HG02970 (cell line): Measurements from ENCODE around the gene MAP2K4.

Experiments used
- ATAC-seq: cut with Tn5 transposase; IDR thresholded peaks from one replicate; pipeline ENCODE4 v1.9.1; 2021; ENCODE audit warnings: mild to moderate bottlenecking, moderate library complexity, moderate number of reproducible peaks; ENCODE audit not compliant: unreplicated experiment, low FRiP score

The MAP2K4 gene

DNA sequence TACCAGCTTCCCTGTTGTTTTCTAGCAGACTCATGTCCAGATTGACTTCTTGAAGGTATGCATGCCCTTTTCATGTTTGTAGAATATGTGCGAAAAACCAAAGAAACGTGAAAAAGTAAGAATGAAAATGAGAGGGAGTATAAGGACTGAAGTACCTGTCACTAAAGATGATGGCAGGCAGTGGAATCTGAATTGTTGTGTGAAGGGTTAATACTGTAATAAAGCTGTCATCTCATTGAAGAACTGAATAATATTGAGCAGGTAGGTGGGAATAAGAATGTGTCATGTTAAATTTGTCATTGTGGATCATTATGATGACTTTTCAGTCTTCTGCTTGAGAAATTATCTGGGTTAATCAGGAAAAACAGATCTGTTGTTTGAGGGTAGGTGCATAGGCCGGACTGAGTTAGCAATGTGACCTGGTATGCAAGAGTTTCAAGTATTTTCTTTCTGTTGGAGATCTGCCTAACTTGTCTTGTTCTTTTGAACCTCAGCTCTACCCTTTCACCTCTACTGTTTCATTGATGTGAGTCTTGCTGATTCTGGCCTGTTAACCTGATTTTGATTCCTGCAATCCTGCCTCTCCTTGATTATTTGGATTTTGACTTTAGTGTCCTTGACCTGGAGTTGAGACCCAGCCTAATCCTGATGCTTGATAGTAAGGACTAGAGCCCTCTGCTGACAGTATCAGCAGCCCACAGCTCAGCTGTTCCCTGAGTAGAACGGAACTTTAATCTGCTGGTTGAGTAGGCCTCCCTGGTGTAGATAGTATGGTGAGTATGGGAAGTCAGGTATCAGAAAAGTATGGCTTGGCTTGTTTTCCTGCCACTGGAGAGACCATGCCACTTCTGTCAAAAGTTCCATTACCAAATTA lies 64.6 kb downstream of the MAP2K4 start:
- ATAC-seq = no peak

DNA sequence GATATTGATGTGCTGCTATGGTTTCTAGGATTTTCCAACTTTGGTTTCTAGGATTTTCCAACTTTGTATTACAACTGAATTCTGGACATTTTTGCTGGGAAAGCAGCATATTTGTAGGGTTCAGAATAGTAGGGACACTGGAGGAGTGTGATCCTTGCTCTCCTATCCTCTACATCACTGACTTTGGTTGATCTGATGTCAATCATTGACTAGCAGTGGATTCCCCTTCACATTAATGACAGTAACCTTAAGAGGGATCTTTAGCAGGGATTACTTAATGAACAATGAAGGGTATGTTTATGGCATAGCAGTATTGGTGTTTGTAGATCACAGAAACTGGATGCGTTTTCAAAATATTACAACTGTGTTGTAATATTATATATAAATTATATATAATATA lies 67.4 kb downstream of the MAP2K4 start:
- no peak for ATAC-seq

DNA sequence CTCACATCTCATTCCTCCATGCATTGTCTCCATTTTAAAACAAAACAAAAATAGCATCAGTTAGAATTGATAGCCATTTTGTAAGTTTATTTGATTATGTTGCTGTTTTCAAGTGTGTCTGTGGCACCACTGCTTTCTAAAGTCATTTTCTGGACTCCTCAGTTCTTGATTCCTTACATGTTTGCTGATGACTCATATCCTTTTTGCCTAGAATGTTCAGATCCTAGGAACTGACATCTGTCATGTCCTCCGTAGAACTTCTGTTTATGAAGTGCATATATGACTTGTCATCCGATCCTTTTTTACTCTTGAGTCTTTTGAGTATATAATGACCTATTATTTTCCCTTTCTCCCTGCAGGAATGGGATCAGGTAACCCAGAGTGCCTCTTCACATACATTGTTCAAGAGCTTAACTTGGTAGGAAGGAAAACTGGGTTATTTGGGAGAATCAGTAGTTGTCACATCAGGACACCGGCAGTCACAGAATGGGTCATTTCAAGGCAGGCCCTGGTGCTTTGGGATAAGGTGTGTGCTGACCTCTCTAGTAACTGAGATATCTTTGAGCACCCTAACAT lies 69.2 kb downstream of the MAP2K4 start:
- ATAC-seq = no peak

GRCh38 chr17:12094336-12094735 lies 73.7 kb downstream of the MAP2K4 start:
- no peak for ATAC-seq

DNA sequence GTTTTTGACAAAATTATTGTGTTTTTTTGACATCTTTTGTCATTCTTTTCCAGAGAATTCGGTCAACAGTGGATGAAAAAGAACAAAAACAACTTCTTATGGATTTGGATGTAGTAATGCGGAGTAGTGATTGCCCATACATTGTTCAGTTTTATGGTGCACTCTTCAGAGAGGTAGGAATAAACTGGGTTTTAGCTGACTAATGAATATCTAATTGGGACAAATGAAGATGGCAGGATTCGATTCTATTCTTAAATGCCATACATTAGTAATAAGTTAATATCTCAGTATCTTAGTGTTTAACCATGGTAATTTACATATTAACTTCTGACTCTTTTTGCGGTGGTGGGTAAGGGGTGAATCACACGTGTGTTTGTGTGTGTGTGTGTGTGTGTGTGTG lies 74.8 kb downstream of the MAP2K4 start:
- no peak for ATAC-seq

DNA sequence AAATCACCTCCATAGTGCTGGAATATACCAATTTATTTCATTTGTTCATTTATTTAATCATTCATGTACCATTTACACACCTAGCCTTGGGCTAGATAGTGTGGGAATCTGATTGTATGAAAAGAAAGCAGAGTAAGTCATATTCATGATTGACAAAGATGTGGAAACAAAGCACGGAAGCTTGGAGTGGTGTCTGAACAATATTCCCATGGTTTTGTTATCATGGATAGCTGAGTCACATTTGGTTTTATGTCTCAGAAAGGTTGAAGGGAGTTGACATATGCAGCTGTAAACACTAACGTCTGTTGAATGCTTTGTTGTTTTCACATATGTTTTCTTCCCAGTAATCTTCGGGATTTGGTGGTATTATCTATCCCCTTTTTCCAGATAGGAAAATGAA lies 76.6 kb downstream of the MAP2K4 start:
- ATAC-seq = no peak

GRCh38 chr17:12098568-12098967 lies 77.9 kb downstream of the MAP2K4 start:
- peak; percentile 72 for ATAC-seq

GRCh38 chr17:12099412-12099811 lies 78.7 kb downstream of the MAP2K4 start:
- no peak for ATAC-seq

GRCh38 chr17:12104831-12105230 lies 84.2 kb downstream of the MAP2K4 start:
- no peak for ATAC-seq

DNA sequence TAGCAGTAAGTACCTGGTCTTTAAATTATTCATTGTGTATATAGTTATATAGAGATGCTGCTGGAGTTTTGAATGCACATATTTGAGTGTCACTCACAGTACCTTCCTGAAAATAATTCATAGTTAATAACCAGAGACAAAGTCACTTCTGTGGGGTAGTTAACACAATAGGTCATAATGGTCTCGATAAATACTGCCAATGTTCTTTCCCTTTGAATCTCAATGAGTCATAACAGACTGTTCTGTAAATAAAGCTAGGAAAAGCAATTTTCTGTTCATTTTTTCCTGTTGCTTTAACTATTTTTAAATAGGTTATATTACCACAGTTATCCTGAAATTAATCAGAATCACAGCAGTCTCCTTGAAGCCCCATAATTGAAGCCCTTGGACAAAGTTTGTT lies 87.2 kb downstream of the MAP2K4 start:
- no peak for ATAC-seq

GRCh38 chr17:12110906-12111305 lies 90.2 kb downstream of the MAP2K4 start:
- no peak for ATAC-seq

GRCh38 chr17:12113156-12113555 lies 92.5 kb downstream of the MAP2K4 start:
- ATAC-seq = no peak

DNA sequence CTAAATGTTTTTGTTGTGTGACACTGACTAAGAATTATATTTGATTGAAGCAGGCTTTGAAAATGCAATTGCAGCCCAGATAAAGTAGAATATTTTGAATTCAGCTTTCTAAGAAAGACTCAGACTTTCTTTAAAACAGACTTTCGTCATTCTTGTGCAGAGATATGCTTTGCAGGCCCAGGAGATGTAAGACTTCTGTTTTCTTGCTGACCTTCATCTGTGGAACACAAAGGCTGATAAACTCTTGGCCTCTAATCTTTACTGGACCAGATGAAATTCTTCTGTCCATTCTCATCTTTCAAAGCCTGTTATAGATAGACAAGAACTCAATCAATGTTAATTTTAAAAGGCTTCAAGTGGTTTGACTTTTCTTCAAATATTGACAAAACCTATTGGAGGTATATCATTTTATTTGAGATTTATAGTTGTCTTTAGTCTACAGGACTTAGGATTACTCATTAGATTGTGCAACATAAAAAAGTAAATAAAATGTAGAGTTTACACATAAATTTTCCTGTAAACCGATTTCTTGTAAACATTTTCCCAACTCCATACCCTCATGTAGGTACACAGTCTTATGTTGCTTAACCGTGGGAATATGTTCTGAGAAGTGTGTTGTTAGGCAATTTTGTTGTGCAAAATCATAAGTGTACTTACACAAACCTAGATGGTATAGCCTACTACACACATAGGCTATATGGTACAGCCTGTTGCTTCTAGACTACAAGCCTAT lies 94.2 kb downstream of the MAP2K4 start:
- no peak for ATAC-seq

GRCh38 chr17:12116143-12116542 lies 95.5 kb downstream of the MAP2K4 start:
- ATAC-seq = no peak

- ATAC-seq = no peak
Measured at GRCh38 chr17:12118617-12119016, 97.9 kb downstream of the MAP2K4 start.

- no peak for ATAC-seq
Measured at GRCh38 chr17:12122075-12122474, 101.4 kb downstream of the MAP2K4 start.

GRCh38 chr17:12127177-12127576 lies 106.5 kb downstream of the MAP2K4 start:
- no peak for ATAC-seq

DNA sequence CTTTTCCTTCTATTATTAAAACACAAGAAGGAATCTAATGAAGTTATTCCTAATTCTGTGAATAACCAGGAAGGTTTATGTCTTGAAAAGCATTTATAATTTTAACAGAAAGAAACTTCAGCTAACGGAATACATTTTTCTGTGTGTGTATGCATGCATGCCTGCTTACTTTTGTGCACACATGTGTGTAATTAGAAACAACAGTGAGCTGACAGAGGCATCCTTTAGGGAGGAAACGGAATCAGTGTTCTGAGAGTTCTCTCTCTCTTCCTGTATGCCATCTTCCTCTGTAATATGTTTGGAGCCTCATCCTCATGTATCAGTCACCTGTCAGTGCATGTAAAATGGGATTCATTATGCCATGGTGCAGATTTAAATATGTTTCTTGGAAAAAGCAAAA lies 107.0 kb downstream of the MAP2K4 start:
- ATAC-seq = no peak

DNA sequence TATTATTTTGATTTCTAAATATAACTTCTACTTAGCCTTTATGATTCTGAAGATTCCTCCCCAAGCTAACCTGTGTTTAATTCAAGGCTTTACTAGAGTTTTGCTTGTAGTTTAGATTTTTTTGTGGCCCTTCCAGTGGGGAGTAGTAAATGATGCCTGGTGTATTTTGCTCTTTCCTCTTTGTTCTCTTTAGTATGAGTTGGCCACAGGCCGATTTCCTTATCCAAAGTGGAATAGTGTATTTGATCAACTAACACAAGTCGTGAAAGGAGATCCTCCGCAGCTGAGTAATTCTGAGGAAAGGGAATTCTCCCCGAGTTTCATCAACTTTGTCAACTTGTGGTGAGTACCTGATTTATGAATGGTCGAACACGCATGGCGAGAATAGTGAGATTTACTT lies 108.3 kb downstream of the MAP2K4 start:
- ATAC-seq = no peak

DNA sequence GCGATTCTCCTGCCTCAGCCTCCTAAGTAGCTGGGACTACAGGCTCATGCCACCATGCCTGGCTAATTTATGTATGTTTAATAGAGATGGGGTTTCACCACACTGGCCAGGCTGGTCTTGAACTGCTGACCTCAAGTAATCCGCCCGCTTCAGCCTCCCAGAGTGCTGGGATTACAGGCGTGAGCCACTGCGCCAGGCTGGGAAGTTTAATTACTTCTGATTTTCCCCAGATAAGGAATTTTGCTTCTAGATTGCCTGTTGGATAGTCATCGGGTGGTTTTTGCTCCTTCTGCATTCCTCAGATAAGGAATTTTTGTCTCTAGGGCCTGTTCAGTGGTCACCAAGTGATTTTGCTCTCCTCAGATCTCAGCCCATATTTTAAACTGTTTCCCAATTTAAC lies 112.5 kb downstream of the MAP2K4 start:
- ATAC-seq = no peak

GRCh38 chr17:12134101-12134500 lies 113.4 kb downstream of the MAP2K4 start:
- no peak for ATAC-seq
